Stimulated activated CD4-positive, alpha-beta T cell treated with anti-CD3 and anti-CD28 coated beads, Interleukin-1b, Interleukin-23, amount 100 ng/mL, for 4 hours (primary cell): ENCODE data around the gene NHERF2.
A peak's percentile ranks its signal among the peaks of the same experiment; 100 is the strongest.

Experiments used
- DNase-seq, 2 donors: peaks; one replicate each; pipeline ENCODE4 v3.0.0-alpha.2; 2020; ENCODE audit warnings: low read depth in 2 of 2

The NHERF2 gene

GRCh38 chr16:2026461-2027023 is at the start of gene NHERF2:
NHERF2 (plus strand) TSS chr16:2026902; CDS start chr16:2027006, 104 bp downstream.
- no peak for DNase-seq

DNA sequence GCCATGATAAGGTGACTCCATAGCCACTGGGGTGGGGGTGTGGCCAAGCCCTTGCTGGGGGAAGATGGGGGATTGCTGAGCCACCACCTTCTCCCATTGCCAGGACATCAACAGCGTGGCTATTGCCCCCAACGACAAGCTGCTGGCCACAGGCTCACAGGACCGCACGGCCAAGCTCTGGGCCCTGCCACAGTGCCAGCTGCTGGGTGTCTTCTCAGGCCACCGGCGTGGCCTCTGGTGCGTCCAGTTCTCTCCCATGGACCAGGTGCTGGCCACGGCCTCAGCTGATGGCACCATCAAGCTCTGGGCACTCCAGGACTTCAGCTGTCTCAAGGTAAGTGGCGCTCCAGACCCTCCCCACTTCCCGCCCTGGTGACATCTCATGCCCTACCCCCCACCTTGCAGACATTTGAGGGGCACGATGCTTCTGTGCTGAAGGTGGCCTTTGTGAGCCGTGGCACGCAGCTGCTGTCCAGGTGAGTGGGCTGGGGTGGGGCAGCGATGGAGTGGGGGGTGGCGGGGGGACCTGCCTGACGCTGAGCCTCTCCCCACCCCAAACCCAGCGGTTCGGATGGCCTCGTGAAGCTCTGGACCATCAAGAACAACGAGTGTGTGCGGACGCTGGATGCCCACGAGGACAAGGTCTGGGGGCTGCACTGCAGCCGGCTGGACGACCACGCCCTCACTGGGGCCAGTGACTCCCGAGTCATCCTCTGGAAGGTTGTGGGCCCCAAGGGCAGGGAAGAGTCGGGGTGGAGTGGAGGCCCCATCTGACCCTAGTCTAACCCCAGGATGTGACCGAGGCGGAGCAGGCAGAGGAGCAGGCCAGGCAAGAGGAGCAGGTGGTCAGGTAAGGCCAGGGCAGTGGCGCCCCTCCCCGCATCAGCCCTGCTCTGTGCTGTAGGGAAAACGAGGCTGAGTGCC is 49.5 kb upstream of the NHERF2 start:
- DNase-seq, result no peak

- DNase-seq, result no peak
These were observed 48.8 kb upstream of the NHERF2 start for GRCh38 chr16:1977875-1978268.

GRCh38 chr16:1978476-1979120 is 48.1 kb upstream of the NHERF2 start:
- no peak for DNase-seq

DNA sequence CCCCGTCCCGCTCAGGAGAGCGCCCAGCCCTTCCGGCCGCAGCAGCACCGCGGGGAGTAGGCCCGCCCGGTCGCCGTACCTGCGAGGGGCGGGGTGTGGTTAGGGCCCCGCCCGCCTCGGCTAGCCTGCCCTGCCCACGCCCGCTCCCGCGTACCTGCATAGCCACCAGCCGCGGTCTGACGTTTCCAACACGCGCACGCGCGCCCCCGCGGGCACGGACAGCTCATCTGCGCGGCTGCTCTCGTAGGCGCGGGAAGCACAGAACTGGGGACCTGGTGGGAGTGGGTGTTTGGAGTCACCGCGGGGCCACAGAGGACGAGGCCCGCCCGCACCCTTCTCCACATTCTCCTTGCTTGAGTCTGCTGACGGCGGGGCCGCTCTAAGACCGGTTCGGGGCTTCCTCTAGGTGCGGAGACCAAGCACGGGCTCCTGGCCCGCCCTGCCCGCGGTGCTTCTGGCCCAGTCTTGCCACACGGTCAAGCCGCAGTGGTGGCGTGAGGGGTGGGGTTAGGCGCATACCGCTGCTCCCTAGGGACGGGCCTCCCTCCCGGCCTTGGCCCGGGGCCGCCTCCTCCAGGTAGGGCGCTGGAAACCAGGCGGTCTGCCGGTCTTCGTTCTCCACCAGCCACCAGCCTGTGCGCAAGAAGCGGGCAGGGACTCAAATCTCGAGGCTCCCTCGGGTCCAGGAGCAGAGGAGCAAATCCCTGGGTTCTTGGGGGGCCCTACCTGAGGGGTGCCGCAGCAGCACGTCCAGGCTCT is 47.3 kb upstream of the NHERF2 start:
- peak in 1 of 2 donors; percentile 39 for DNase-seq

DNA sequence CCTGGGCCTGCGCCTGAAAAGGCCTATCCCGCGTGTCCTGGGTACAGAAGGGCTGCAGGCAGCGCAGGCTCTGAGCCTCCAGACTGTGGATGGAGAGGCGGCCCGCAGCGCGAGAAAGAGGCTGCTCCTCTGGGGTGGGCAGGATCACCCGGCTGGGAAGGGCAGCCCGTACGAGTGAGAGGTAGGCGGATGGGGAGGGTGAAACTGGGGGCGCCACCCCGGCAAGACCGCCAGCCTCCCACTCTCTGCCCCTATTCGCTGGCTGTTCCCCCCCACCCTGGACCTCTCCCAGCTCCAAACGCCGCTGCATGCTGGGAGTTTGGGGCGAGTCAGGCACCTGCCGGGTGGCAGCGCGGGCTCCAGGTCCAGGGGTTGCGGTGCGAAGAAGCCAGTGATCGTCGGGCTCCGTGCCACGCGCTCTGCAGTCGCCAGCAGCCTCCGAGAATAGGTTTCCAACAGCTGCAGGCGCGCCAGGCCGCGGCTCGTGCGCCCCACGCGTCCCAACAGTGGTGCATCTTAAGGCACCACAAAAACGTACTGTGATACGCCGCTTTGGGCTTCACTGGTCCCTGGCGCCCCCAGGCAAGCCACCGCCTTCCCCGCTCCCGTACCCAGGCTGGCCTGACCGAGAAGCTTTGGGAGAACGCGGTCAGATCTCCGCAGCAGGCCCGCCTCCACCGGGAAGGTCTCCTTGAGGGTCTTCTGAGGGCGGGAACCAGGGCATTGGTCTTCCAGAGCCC is 46.5 kb upstream of the NHERF2 start:
- DNase-seq, result no peak

GRCh38 chr16:1980770-1981087 is 46.0 kb upstream of the NHERF2 start:
- no peak for DNase-seq

GRCh38 chr16:1981398-1981836 is 45.3 kb upstream of the NHERF2 start, which contains the start of gene NOXO1:
NOXO1 (minus strand) TSS chr16:1981469; CDS start chr16:1981179, 290 bp downstream.
- no peak for DNase-seq

- DNase-seq, result no peak
These were observed 44.7 kb upstream of the NHERF2 start for GRCh38 chr16:1982013-1982433.

- no peak for DNase-seq
These were observed 43.6 kb upstream of the NHERF2 start for GRCh38 chr16:1982991-1983543.

- DNase-seq, result peak in 1 of 2 donors; percentile 65
These were observed 43.0 kb upstream of the NHERF2 start, which contains the start of gene GFER for GRCh38 chr16:1983544-1984346. GFER (plus strand) TSS chr16:1984193; CDS start chr16:1984219, 26 bp downstream.

- no peak for DNase-seq
These were observed 42.1 kb upstream of the NHERF2 start for GRCh38 chr16:1984347-1985225.

DNA sequence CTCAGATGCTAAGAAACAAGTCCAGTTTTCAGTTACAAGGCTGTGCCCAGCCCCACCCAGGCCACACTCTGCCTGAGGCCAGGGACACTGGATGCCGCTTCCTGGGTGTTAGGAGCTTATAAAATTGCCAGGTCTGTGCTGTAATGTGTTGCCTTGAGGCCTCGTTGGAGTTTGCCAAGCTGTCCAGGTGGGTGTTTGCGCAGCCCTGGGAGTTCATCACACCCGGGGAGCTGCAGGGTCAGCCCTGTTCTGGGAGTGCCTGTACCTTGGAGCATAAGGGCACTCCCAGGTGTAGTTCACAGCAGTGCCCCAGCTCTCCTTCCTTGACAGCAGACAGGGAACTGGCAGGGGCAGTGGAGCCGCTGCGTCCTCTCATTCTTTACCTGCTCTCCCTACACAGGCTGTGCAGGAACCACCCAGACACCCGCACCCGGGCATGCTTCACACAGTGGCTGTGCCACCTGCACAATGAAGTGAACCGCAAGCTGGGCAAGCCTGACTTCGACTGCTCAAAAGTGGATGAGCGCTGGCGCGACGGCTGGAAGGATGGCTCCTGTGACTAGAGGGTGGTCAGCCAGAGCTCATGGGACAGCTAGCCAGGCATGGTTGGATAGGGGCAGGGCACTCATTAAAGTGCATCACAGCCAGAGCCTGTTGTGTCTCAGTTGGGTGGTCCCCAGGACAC is 41.1 kb upstream of the NHERF2 start:
- no peak for DNase-seq

DNA sequence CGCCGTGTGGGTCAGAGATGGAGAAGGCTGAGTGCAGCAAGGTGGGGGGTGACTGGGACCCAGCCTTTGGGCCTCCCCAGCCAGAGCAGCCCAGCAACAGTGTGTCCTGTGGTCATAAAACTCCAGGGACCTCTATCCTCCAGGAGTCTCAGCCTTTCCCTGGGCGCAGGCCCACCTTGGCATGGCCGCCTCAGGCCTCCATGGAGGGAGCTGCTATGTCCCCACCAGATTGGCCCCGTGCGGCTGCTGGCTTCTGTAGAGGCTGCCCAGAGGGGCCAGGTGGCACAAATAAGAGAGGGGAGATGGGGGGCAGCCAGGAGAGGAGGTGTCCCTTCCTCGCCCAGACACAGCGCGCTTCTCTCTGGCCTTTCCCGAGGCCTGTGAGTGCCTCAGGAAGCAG is 39.5 kb upstream of the NHERF2 start:
- DNase-seq, result no peak

GRCh38 chr16:1989209-1990100 is 37.2 kb upstream of the NHERF2 start, which contains the start of gene SYNGR3:
SYNGR3 (plus strand) TSS chr16:1989970; CDS start chr16:1990103, 133 bp downstream.
- DNase-seq, result no peak

DNA sequence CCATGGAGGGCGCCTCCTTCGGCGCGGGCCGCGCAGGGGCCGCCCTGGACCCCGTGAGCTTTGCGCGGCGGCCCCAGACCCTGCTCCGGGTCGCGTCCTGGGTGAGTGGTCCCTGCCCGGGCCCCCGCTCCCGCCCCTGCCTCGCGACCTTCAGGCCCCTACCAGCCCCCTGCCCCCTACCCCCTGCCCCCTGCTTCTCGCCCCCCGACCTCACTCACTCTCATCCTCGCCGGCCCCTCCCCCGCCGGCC is 36.7 kb upstream of the NHERF2 start:
- no peak for DNase-seq

DNA sequence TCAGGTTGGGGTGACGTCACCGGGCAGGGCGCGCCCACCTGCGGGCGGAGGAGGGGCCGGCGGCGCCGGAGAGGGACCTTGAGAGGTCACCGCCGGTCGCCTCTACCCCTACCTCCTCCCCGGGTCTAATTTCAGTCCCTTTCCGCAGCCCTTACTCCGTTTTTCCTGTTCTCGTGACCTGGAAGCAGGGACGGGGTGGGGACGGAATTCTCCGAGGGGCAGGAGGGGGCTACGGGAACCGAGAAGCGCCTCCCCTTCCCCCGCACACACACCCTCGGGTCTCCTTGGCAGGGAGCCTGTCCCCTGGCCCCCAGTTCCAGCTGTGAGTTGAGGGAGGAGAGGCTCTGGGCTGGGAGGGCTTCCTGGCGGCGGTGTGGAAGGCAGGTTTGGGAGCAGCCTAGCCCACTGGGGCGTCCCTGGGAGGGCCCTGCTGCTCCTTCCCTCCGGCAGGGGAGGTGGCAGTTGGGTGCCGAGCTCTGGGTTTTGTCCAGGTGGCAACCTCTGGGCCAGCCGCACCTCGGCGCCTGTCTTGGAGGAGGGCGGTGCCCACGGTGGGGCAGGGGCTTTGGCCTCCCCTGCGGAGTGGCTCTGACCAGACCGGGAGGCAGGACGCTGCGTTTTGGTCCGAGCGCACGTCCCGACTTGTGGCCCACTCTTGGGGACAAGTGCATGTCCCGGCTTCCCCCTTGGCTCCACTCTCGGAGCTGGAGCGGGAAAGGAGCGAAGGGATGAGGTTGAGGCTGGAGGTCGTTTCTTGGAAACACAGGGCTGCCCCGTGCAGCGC is 36.2 kb upstream of the NHERF2 start:
- peak in 1 of 2 donors; percentile 36 for DNase-seq
